ENCODE measurements around the gene SLC35A4.
A peak's percentile ranks its signal among the peaks of the same experiment; 100 is the strongest.
"Not testable (repeated sequence)": the region's sequence is repeated elsewhere in the genome, so short reads cannot be mapped to it uniquely, and the experiment has no call there.

The SLC35A4 gene

GRCh38 chr5:140593070-140593469, 28.4 kb downstream of the SLC35A4 start:
- DNase-seq = not testable (repeated sequence)

GRCh38 chr5:140594169-140594568, 29.5 kb downstream of the SLC35A4 start:
- no peak for DNase-seq

GRCh38 chr5:140595538-140596300, 31.1 kb downstream of the SLC35A4 start:
- peak; percentile 36 for DNase-seq

- DNase-seq = no peak
Observed at GRCh38 chr5:140596321-140596741, 31.7 kb downstream of the SLC35A4 start.

GRCh38 chr5:140598836-140599235, 34.2 kb downstream of the SLC35A4 start:
- no peak for DNase-seq

- no peak for DNase-seq
Observed at GRCh38 chr5:140600096-140600495, 35.5 kb downstream of the SLC35A4 start.

- no peak for DNase-seq
Observed at GRCh38 chr5:140602147-140602546, 37.5 kb downstream of the SLC35A4 start.

- DNase-seq = not testable (repeated sequence)
Observed at GRCh38 chr5:140603446-140603698, 38.7 kb downstream of the SLC35A4 start.

- no peak for DNase-seq
Observed at GRCh38 chr5:140603734-140604133, 39.1 kb downstream of the SLC35A4 start.

- no peak for DNase-seq
Observed at GRCh38 chr5:140605879-140606278, 41.3 kb downstream of the SLC35A4 start.

- no peak for DNase-seq
Observed at GRCh38 chr5:140607031-140607430, 42.4 kb downstream of the SLC35A4 start.

- DNase-seq = no peak
Observed at GRCh38 chr5:140608722-140609121, 44.1 kb downstream of the SLC35A4 start.

GRCh38 chr5:140609126-140609525, 44.5 kb downstream of the SLC35A4 start:
- no peak for DNase-seq

- no peak for DNase-seq
Observed at GRCh38 chr5:140611020-140611521, 46.4 kb downstream of the SLC35A4 start.
